DMS153 treated with DMSO at 0.1 percent for 48 hours (cell line): ENCODE results near the gene ATP1B1.
"Not testable (repeated sequence)": the region's sequence is repeated elsewhere in the genome, so short reads cannot be mapped to it uniquely, and the experiment has no call there.

Source experiments
- DNase-seq: peaks from one replicate; lab custom pipeline; 2025; ENCODE audit not compliant: unreplicated experiment; lab: John Stamatoyannopoulos, UW

The ATP1B1 gene

DNA sequence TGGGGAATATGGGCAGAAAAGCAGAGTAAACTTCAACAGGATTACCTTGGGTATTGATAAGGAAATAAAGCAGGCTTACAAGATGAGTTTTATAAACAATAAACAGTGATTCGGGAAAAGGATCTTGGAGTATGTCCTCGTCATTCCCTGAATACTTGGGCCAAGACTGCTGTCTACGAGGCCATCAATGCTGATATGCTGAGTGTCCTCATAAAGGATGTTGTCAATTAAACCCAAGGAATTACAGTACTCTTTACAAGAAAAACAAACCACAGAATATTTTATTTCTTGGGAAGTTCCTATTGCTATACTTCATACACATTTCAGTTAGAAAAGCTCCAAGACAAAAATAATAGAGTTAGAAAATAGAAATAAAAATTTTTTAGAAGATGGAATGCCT lies 34.9 kb downstream of the ATP1B1 start:
- DNase-seq, result no peak

DNA sequence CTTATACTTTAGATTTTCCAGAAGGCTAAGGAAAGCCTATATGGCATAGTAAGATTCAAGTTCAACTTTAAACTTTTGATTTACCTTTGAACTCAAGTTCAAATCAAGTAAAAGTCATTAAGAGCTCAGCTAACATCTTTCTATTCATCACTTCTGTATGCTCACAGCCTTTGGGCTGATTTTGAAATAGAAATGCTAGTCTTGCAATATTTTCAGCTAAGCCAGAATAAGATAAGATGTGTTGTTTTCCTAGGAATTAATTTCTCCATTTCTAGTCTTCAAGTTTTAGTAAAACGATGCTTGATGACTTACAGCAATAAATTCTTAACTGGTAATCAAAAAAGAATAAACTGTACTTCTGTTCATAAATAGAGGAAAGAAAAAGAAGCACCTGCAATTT lies 35.6 kb downstream of the ATP1B1 start:
- DNase-seq, result no peak

DNA sequence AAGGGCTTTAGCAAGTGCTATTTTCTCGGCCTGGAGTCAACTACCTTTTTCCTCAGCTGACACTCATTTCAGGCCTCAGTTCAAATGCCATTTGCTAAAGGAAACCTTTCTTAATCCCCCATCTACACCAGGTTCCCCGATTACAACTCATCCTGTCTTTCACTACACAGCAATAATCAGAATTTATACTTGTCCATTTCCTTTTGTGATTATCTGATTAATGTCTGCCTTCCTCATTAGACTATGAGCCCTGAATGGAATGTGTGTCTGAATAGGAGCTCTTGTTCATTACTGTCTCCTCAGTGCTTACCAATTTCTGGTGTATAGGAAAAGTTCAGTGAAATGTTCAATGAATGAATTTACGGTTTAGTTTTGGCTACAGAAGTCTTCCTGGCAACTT lies 36.9 kb downstream of the ATP1B1 start:
- no peak for DNase-seq

DNA sequence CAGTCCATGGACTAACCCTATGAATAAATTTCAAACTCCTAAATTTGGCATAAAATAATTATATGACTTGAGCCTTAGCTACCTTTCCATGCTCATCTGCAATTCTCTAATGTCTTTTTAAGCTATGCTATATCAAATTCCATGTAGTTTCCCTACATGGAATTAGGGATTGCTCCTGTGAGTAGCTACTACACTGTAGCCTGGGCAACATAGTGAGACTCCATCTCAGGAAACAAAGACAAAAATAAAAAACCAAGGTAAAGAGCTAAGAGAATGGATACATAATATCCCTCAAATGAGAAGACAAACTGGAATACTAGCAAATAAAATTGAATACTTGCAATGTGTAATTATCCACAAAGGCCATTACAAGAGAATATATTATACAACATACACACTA lies 37.5 kb downstream of the ATP1B1 start:
- DNase-seq, result no peak

DNA sequence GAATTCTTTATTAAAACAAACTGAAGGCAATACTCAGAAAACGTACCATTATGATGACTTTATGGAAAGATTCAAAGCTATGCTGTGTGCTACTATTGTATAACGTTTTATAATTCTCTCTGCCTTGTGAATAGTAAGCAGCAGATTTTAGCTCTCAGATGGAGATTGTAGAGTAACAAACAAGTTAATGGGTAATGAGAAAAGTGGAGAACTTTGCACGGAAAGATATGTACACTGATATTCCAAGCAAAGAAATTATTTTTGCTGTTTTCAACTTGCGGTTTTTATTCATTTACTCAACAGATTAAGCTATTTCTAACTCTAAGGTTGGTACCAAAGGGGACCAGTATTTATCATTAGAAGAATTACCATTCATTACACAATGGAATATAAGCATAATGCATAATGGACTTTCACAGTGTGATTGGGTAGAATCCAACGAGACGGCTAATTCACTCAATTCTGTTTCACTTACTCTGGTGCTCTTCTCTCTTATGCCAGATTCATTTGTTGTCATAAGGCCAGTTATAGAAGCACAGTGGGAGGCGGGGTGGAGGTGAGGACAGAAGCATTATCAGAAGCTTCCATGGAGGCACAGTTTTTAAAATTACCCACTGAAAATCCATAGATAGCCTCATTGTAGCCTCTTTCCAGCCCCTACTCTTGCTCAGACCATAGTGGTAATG lies 38.6 kb downstream of the ATP1B1 start:
- DNase-seq, result no peak

DNA sequence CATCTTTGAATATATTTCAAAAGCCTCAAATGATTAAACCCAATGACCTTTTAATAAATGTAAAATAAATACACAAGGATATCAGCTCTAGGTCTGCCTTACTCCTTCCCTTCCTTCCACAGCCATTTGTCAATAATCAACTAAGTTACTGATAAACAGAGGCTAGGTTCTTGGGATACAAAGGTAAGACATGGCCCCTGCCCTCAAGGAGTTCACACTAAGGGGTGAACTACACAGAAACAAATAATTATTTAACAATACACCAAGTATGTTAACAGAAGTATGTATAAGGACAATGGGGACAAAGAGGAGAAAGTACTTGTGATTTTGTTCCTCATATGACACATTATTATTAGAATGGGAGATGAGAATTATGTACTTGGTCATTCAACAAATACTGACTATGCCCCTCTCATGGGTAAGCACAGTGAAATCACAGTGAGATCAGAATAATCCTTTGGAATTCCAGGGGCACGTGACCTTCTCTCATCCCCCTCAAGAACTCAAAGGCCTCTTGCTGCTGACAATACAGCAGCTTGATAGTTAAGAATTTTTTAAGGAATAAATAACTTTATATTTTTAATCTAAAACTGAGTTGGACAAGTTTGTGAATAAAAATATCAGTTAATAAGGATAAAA lies 40.2 kb downstream of the ATP1B1 start:
- DNase-seq, result no peak

DNA sequence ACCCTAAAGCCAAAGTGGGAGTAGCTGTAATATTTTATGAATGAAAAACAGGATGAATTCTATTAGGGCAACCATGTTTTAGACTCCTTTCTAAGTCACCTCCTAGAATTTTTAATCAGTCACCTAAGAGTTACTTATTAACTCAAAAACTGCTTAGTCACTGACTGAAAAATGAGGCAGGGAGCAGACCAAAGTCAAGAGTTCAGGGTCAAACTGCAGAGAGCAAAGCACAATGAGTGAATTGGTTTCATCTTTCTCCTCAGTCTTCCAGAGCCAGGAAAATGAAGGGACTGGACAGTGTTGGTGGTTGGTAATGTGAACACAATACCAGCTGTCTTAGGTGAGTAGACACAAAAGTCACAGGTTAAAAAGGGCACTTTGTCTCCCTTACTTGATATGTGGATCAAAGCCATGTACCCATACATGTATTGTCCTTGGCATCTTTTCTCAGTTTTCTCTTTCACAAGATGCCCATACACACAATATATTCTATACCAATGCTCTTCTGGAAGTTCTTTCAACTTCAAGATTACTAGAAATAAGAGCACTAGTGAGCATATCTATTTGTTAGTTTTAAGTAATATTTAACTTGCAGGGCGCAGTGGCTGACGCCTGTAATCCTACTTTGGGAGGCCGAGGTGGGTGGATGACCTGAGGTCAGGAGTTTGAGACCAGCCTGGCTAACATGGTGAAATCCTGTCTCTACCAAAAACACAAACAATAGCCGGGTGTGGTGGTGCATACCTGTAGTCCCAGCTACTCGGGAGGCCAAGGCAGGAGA lies 42.2 kb downstream of the ATP1B1 start:
- no peak for DNase-seq

DNA sequence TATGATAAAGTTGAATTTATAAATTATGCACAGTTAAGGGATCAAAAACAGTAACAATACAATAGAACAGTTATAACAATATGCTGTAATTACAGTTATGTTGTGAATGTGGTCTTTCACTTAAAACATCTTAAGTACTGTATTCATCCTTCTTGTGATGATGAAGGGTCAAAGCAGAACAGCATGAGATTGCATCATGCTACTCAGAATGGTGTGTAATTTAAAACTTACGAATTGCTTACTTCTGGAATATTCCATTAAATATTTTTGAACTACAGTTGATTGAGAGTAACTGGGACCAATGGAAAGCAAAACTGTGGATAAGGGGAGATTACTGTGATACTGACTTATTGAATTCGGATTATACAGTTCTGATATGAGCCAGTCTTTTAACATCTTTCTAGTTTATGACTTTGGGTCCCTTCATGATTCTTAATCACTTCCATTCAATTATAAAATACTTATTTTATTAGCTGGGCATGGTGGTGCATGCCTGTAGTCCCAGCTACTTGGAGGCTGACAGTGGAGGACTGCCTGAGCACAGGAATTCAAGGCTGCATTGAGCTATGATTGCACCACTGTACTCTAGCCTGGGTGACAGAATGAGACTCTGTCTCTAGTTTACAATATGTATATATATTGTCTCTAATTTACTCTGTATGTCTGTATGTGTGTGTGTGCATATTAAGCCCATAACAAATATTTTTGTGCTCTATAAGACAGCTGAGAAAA lies 43.2 kb downstream of the ATP1B1 start:
- no peak for DNase-seq

DNA sequence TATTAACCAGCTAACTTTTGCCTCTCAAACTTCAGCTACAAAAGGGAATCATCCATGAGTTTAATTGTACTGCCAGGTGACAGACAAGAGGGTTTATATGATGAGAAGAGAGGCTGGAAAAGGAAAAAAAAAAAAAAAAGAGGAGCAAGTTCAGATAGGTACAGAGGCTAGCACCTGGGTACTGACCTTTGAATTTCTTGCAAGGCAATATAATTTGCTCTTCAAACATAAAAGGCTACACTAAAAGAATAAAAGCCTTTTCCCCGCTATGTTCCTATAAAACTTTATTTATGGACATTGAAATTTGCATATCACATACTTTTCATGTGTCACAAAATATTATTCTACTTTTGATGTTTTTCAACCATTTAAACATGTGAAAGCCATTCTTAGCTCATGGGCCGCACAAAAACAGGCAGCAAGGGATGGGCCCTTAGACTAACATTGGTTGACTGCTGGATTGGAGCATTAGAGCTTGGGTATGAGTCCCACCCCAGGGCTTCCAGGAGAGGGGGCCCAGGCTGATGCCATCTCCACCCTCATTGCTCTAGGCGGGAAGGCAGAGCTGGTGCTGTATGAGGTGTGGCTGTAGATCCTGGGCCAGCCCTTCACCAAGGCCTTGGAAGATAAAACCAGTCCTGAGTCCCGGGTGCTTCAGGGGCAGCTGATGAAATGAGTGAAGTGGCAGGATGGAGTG lies 44.3 kb downstream of the ATP1B1 start:
- DNase-seq, result no peak

DNA sequence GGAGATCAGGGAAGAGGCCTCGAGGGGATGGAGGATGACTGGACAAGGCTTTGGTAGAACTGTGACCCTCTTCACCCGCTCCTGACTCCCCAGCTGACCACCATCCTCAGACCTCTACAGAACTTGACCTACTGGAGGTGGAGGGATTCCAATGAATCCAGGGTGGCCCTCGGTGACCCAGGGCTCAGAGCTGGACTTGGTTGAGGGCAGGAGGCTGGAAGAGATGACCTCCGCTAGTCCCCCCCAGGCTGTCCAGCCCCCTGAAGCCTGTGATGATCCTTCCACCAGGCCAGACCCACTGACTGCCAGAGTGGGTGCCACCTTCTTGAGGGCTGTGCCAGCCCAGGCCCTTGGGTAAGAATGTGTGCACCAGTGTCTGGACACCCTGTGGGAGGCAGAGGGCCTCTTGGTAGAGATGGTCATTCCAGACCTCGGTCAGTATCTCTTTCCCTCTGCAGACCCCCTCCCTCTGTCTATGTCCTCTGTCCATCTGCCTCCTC lies 44.9 kb downstream of the ATP1B1 start:
- DNase-seq, result no peak

DNA sequence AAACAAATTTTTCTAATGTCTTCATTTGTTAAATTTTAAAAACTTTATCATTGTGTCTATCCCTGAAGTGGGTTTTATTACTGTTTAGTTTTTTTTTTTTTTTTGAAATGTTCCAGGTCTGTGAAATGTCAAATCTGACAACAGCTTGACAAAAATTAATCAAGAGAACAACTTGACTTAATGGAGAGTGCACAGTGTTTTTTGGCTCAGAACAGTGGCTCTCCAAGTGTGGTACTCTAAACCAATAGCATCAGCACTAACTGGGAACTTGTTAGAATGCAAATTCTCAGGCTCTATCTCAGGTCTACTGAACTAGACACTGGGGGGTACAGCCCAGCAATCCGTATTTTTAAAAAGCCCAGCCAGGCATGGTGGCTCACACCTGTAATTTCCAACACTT lies 49.2 kb downstream of the ATP1B1 start:
- DNase-seq, result no peak

DNA sequence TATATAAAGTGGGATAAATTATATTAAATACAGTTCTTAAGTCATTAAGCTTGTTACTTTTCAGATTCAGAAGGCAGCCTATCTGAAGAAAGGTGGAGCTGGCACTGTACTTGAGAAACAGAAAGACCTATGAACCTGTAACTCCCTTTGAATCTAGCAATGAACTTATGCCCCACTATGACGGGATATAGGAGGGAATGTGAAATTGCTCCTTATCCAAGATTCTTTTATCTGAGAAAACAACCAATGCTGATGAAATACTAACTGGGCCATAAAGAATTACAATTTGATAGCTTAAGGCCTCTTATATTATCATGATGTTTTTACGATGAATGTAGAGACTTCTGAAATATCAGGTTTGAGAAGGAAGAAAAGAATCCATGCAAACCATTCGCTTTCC lies 50.1 kb downstream of the ATP1B1 start:
- no peak for DNase-seq

DNA sequence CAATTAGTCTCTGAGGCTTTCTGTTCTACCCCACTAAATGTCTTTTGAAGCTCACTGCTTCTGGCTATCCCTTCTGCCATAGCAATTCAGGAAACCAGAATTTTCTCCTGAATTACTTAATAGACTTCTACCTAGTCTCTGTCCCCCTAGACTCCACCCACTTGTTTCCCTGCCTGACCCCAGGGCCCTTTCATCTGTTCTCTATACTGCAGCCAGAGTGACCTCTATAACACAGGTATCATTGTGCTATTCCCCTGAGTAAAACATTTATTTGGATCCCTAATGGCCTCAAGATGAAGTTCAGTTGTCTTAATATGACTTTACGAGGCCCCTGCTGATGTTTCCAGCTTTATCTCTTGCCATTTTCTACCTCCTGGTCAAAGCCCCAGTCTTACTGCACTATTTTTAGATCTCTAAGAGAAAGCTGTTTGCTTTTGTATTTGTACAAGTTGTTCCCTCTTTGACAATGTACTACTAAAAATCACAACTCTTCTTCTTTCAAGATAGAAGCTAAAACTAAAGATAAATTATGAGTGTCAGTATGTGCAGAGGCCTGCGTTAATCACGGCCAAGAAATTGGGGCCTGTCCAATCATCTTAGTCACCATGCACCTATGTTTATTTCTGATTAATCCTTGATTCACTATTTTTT lies 54.5 kb downstream of the ATP1B1 start:
- DNase-seq, result no peak

DNA sequence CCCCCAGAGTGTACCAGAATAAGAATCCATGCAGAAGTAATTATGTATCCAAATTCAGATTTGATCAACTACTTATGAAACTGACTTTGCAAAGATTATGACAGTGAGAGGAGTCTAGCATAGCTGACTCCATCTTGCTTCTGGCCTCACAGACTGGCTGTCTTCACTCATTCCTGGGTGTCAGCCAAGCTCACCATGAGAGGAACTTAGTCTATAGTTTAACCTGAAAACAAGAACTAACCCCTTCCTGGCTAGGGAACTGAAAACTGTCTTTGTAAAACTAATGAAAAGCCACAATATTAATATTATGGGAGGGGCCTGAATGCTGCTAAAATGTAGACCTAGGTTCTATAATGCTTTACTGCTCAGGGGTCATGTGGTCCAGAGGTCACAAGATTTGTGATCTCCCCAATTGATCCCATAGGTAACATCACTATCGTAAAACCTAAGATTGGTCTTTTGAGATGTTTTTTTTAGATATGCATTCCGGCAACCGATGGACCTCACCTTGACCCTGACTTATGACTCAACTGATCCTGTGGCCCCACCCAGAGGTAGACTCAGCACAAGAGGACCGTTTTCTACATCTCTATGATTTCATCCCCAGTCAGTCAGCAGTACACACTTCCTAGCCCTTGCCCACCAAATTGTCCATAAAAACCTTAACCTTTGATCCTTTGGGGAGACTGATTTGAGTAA lies 55.2 kb downstream of the ATP1B1 start:
- no peak for DNase-seq

DNA sequence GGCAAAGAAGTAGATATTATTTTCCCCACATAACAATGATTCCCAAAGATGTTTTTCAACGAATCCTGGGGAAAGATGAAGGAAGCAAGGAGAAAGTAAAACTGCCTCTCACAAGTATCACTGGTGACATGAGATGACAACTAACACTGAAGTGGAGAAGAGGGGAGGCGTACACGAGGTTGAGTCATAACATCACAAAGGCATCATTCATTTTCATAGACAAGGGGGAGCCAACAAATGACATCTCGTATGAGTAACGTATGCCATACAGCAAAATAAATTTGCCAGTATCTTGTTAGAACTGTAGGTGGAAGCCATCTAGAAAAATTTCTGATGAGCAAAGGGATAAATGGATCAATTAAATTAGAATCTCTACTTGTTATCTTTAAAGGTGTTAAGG lies 56.6 kb downstream of the ATP1B1 start:
- no peak for DNase-seq

DNA sequence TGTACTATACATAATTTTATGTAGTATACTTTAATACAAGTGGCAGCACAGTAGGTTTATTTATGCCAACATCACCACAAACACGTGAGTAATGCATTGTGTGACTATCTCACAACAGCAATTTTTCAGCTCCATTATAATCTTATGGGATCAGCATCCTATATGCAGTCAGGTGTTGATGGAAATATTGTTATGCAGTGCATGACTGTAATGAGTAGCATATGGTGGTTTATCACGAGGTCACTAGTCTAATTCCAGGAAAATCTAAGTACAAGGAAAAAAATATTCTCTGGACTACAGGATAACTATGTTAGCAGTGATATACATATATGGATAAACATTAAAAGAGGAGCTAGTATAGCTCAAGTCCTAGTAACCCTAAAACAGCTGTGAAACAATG lies 69.0 kb downstream of the ATP1B1 start:
- DNase-seq, result no peak

DNA sequence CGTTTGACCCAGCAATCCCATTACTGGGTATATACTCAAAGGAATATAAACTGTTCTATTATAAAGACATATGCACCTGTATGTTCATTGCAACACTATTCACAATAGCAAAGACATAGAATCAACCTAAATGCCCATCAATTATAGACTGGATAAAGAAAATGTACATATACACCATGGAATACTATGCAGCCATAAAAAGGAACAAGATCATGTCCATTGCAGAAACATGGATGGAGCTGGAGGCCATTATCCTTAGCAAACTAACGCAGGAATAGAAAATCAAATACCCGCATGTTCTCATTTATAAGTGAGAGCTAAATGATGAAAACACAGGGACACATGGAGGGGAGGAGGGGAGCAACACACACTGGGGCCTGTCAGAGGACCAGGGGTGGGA lies 72.9 kb downstream of the ATP1B1 start:
- DNase-seq, result not testable (repeated sequence)

DNA sequence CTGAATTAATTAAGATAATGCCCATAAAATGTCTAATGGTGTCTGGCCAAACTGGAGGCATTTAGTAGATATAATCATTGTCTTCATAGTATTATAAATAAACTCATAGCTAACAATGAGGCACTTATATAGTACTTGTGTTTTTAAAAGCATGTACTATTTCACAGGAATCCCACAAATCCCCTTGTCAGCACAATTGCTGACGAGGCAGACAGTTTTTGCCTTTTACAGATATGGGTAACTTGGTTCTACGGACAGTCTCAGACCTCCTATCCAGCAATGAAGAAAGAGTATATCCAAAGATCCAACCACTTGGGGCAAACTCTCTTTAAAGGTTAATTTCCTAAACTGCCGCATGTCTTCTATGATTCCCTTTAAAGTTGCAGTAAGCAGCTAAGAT lies 73.7 kb downstream of the ATP1B1 start:
- DNase-seq, result no peak
